ENCODE data around the gene PEX3.

Gene PEX3

DNA sequence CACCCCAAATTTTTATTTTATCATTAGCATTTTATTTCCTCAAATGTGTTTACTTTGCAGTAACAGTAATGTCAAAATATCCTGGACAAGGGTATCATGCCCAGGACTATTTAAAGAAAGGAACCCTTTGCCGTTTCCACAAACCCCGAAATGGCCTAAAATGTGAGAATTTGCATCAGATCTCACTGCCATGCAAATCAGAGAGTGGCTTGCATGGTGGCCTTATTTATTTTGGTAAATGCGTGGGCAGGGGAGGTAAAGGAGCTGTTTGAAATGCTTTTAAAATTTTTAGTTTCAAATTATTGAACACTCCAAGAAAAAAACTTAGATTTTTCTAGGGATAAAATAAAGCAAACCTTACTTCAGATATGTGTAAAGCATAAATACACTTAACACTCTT, 43.9 kb upstream of the PEX3 start:
- peak; percentile 23 for DNase-seq (ENCODE audit: low spot score)
- in situ Hi-C loops (cut with MboI; ENCODE audit: low sequenced_read_pairs, unreplicated experiment), result no loop called here

DNA sequence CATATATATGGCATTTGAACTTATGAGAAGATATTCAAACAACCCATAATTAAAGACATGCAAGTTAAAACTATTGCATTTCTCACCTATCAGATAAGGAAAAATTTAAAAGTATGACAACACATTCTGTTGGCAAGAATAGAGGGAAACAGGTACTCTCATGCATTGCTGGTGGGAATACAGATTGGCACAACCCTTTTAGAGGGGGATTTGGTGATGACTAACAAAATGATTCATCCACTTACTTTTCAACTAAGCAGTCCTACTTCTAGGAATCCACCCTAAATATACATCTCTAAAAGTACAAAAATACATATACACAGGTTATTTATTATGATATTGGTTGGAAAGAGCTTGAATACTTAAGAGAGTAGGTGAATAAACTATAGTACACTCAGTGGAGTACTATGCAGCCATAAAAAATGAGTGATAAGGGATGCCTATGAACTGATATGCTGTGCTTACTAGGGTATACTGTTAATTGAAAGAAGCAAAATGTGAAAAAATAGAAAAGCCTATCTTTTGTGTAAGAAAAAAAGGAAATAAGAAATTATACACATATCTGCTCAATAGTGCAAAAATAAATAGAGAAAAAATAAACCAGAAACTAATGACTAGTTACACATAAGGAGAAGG, 42.3 kb upstream of the PEX3 start:
- in situ Hi-C loops (cut with MboI; ENCODE audit: low sequenced_read_pairs, unreplicated experiment), result no loop called here
- DNase-seq (ENCODE audit: low spot score), result no peak
- TF ChIP-seq, protein P1, sequence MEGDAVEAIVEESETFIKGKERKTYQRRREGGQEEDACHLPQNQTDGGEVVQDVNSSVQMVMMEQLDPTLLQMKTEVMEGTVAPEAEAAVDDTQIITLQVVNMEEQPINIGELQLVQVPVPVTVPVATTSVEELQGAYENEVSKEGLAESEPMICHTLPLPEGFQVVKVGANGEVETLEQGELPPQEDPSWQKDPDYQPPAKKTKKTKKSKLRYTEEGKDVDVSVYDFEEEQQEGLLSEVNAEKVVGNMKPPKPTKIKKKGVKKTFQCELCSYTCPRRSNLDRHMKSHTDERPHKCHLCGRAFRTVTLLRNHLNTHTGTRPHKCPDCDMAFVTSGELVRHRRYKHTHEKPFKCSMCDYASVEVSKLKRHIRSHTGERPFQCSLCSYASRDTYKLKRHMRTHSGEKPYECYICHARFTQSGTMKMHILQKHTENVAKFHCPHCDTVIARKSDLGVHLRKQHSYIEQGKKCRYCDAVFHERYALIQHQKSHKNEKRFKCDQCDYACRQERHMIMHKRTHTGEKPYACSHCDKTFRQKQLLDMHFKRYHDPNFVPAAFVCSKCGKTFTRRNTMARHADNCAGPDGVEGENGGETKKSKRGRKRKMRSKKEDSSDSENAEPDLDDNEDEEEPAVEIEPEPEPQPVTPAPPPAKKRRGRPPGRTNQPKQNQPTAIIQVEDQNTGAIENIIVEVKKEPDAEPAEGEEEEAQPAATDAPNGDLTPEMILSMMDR (IDR thresholded peaks at IDR 0.05; ENCODE audit: borderline replicate concordance, control extremely low read depth, extremely low read depth, insufficient read depth, missing control alignments), result no peak

More for the DNA sequence above, 43.9 kb upstream of the PEX3 start:
- TF ChIP-seq, protein P1 (IDR thresholded peaks at IDR 0.05; ENCODE audit: borderline replicate concordance, control extremely low read depth, extremely low read depth, insufficient read depth, missing control alignments), result no peak

GRCh38 chr6:143408787-143409162, 41.8 kb upstream of the PEX3 start:
- in situ Hi-C loops (cut with MboI; ENCODE audit: low sequenced_read_pairs, unreplicated experiment), result no loop called here
- TF ChIP-seq, protein P1 (IDR thresholded peaks at IDR 0.05; ENCODE audit: borderline replicate concordance, control extremely low read depth, extremely low read depth, insufficient read depth, missing control alignments), result no peak
- no peak for DNase-seq (ENCODE audit: low spot score)

- no peak for DNase-seq (ENCODE audit: low spot score)
- TF ChIP-seq, protein P1 (IDR thresholded peaks at IDR 0.05; ENCODE audit: borderline replicate concordance, control extremely low read depth, extremely low read depth, insufficient read depth, missing control alignments), result no peak
- in situ Hi-C loops (cut with MboI; ENCODE audit: low sequenced_read_pairs, unreplicated experiment), result no loop called here
Observed at GRCh38 chr6:143410859-143411270, 39.7 kb upstream of the PEX3 start.

DNA sequence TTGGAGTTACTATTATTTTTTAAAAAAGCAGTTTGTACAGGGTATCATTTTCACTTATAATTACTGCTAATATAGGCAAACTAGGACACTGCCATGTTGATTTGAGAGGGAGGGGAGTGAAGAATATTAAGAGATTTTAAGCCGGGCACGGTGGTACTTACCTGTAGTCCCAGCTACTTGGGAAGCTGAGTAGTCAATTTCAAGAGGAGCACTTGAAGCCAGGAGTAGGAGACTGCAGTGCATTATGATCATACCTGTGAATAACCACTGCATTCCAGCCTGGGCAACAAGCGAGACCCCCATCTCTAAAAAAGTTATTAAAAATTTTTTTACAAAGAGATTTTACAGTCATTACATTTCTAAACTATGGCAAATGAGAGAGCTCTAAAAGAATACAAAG, 35.8 kb upstream of the PEX3 start:
- in situ Hi-C loops (cut with MboI; ENCODE audit: low sequenced_read_pairs, unreplicated experiment), result no loop called here
- DNase-seq (ENCODE audit: low spot score), result no peak
- TF ChIP-seq, protein P1 (IDR thresholded peaks at IDR 0.05; ENCODE audit: borderline replicate concordance, control extremely low read depth, extremely low read depth, insufficient read depth, missing control alignments), result no peak

- TF ChIP-seq, protein P1 (IDR thresholded peaks at IDR 0.05; ENCODE audit: borderline replicate concordance, control extremely low read depth, extremely low read depth, insufficient read depth, missing control alignments), result no peak
- no peak for DNase-seq (ENCODE audit: low spot score)
- in situ Hi-C loops (cut with MboI; ENCODE audit: low sequenced_read_pairs, unreplicated experiment), result no loop called here
Observed at GRCh38 chr6:143419526-143419925, 31.1 kb upstream of the PEX3 start.
